ENCODE data around the gene LSG1.
"Not testable (repeated sequence)": the region's sequence is repeated elsewhere in the genome, so short reads cannot be mapped to it uniquely, and the experiment has no call there.

Gene LSG1

DNA sequence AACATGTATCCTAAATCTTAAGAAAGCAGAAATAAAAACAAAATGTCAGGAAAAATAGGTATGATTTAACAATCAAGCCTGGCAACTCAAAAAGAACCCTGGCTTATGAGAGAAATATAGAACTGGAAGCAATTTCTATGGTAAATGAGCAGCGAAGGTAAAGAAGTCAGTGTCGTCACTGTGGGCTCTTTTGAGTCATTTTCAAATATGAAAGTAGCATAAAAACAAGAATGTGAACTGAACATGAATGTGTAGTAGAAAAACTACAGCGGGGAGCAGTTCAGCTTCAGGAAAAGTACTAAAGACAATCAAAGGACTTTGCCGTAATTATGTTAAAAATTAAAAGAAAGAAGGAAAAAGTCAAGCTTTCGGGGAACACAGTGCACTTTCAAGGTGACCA lies 17.5 kb downstream of the LSG1 start:
- no peak for DNase-seq

DNA sequence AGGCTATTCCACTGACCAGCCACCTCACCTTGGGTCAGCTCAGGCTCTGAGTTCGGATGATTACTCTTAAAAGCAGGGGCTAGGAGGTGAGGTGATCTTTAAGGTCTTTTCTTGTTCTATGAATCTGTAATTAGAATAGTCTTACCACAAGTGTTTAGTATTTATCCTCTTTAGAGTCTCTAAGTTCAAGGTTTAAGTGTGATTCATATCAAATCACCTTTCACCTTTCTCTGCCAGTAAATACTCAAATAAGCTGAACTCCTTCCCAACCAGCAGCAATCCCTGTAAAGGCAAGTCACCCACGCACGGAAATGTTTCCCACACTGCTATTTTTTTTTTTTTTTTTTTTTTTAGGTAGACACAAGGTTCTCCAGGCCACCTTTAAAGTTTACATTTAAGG lies 24.2 kb downstream of the LSG1 start:
- DNase-seq, result no peak

- no peak for DNase-seq
Measured at GRCh38 chr3:194642769-194643168, 29.2 kb downstream of the LSG1 start.

DNA sequence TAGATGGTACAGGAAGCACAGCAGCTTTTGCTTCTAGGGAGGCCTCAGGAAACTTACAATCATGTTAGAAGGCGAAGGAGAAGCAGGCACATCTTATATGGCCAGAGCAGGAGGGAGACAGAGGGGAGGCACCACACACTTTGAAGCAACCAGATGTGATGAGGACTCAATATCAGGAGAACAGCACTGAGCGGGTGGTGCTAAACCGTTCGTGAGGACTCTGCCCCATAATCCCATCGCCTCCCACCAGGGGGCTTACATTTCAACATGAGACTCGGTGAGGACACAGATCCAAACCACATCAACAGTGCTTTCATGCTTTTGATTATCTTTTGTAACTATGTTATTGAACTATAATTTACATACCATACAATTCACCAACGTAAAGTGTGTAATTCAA lies 31.2 kb downstream of the LSG1 start:
- DNase-seq, result no peak

GRCh38 chr3:194638991-194639605 lies 32.9 kb downstream of the LSG1 start:
- DNase-seq, result no peak

- no peak for DNase-seq
Measured at GRCh38 chr3:194637541-194638400, 34.2 kb downstream of the LSG1 start.

DNA sequence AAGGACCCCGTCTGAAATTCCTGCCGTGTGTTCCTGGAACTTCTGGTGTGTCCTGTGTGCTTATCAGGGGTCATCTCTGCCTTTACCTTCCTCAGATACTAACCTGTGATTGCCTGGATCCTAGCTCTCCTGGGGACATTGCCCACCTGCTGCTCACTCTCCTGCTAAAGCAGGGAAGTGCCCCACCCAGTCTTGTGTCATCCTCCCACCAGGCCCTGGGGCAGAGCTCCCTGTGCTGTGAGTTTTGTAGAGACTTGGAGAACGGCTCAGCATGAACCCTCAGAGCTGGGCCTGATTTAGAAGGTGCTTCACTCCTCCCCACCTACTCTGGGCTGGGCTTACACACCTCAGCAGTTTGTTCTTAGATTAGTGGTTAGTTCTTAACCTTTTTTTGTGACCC lies 34.9 kb downstream of the LSG1 start:
- no peak for DNase-seq

DNA sequence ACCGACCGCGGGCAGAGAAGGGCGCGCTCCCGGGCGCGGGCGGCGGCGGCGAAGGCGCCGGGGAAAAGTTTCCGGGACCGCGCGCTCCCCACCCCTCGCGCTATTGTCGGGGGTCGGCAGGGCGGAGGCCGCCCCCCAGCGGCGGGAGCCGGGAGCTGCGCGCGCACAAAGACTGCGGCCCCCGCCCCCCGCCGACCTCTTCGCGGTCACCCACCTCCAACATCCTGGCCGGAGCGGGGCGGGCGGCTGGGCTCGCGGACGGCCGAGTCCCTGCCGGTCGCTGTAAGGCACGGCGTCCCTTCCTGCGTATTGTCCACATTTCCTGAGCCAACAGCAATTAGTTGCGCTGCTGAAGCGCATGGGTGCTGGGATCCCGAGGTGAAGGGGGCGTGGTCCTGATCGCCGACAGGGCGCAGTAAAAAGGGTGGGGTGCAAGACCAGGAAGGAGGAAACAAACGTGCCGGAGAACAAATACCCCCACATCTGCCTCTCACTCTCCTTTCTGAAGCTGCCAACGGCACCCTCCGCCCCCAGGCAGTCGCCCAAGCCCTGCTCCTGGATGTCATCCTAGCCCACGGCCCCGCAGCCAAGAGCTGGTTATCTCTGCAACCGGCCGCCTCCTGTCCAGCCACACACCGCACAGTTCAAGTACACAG lies 38.5 kb downstream of the LSG1 start, which contains the start of gene TMEM44:
Gene TMEM44 (minus strand): TSS at position 71 of the 656 bp plus-strand sequence. CDS start 204 bp downstream, outside the sequence.
- DNase-seq, result peak; percentile 52

- no peak for DNase-seq
Measured at GRCh38 chr3:194632809-194633348, 39.1 kb downstream of the LSG1 start.

DNA sequence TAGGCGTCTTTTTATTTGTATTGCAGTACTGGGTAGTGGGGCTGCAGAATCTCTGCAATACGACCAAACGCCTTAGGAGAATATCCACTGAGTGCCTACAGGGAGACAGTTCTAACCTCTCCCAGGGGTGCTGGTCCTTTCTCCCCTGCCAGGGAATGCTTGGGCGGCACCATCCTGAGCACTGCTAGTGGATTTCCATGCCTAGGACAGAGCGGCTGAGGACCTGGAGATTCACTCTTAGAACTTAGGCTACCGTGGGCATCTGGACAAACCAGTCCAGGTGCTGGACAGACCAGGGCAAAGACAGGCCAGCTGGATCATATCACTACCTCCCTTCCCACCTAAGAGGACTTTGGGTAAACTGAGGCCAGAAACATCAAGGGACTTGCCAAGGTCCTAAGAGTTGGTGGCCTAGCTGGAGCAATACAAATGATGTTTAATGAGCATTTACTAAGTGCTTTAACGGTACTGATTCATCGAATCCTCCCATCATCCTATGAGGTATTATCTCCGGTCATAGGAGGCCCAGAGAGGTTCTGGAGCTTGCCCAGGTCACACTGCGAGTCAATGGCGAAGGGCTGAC lies 39.7 kb downstream of the LSG1 start:
- DNase-seq, result no peak

GRCh38 chr3:194631696-194632095 lies 40.3 kb downstream of the LSG1 start:
- DNase-seq, result no peak

DNA sequence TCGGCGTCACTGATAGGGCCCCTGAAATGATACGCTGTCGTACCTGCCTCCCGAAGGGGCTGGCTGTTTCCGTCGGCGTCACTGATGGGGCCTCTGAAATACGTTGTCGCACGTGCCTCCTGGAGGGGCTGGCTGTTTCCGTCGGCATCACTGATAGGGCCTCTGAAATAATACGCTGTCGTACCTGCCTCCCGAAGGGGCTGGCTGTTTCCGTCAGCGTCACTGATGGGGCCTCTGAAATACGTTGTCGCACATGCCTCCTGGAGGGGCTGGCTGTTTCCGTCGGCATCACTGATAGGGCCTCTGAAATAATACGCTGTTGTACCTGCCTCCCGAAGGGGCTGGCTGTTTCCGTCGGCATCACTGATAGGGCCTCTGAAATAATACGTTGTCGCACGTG lies 41.3 kb downstream of the LSG1 start:
- DNase-seq, result not testable (repeated sequence)

DNA sequence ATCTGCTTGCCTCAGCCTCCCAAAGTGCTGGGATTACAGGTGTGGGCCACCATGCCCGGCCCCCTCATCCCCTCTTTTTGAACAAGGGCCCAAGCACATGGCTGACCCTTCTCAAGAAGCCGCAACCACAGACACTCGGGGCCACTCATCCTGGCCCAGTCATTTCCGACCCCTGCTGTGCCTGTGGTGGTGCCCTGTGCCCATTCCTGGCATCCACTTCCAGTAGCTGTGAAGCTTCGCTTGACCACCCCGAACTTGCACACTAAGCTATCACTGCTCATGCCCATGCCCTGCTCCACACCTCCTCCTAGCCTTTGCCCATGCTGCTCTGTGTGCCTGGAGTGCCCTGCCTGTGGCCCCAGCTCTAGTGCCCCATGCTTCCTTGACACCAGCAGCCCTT lies 47.0 kb downstream of the LSG1 start:
- DNase-seq, result no peak

DNA sequence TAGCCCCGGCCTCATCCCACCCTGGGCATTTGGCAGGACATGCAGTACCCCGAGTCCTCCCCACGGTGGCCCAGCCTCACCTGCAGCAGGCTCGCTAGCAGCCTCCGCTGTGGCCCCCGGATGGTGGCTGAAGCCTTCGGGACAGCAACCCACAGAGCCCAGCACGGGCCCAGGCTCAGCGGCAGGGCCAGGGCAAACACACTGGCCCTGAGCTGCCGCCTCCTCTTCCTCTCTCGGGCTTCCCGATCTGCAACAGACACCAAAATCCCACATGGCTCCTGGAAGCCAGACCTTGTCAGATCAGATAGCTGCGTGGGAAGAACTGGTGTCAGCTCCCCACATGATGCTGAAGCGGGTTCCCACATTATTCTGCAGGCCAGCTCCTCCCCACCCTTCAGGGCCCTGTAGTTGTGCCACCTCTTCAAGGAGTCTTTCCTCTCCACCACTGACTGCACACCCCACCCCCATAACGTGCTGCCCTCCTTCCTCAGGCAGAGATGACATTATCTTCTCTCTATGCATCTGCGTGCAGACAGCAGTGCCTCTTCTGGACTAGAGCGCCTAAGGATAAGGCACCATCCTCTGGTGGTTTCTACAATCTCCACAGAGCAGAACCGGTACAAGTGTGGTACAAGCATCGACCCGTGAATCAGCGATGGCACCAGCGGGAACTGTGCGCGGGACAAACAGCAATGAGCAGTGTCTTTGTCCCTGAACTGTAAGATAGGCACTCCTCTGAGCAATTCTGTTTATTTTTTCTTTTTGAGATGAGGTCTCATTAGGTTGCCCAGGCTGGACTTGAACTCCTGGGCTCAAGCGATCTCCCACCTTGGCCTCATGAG lies 48.3 kb downstream of the LSG1 start:
- DNase-seq, result no peak

DNA sequence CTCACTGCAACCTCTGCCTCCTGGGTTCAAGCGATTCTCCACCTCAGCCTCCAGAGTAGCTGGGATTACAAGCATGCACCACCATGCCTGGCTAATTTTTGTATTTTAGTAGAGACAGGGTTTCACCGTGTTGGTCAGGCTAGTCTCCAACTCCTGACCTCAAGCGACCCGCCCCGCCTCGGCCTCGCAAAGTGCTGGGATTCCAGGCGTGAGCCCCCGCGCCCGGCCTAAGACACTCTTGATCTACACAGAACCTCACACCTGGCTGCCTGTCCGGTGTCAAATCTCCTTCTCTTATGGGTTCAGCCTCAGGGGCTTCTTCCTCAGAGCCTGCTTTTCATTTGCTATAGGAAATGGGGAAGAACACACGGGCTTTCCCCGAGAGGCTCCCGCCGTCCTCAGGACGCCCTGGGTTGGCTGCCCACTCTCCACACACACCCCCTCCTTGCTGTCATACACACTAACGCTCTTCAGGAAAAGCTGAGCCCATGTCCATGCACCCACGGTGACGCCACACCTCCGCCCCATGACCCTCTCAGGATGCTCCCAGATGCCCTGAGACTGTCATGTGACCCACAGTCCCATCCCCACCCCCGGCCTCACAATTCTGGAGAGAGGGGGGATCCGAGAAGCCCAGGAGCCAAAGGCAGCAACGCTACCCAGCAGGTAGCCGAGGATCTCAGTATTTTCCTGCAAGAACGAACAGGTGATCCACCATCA lies 49.2 kb downstream of the LSG1 start:
- no peak for DNase-seq

- no peak for DNase-seq
Measured at GRCh38 chr3:194621947-194622346, 50.0 kb downstream of the LSG1 start.

GRCh38 chr3:194620196-194620595 lies 51.8 kb downstream of the LSG1 start:
- DNase-seq, result no peak

- DNase-seq, result no peak
Measured at GRCh38 chr3:194619741-194620140, 52.2 kb downstream of the LSG1 start.

- DNase-seq, result no peak
Measured at GRCh38 chr3:194618858-194619608, 53.0 kb downstream of the LSG1 start.

GRCh38 chr3:194617827-194618226 lies 54.2 kb downstream of the LSG1 start:
- DNase-seq, result no peak

GRCh38 chr3:194617143-194617671 lies 54.8 kb downstream of the LSG1 start:
- DNase-seq, result no peak

Measured in NK-92 treated with Interleukin-12 subunit alpha and Interleukin-12 subunit beta, amount 100 ng/mL, for 24 hours (cell line).